ENCODE data around the gene OR52B2.

GRCh38 chr11:6196396-6196795 is 26.3 kb upstream of the OR52B2 start:
- TF ChIP-seq, protein P1, sequence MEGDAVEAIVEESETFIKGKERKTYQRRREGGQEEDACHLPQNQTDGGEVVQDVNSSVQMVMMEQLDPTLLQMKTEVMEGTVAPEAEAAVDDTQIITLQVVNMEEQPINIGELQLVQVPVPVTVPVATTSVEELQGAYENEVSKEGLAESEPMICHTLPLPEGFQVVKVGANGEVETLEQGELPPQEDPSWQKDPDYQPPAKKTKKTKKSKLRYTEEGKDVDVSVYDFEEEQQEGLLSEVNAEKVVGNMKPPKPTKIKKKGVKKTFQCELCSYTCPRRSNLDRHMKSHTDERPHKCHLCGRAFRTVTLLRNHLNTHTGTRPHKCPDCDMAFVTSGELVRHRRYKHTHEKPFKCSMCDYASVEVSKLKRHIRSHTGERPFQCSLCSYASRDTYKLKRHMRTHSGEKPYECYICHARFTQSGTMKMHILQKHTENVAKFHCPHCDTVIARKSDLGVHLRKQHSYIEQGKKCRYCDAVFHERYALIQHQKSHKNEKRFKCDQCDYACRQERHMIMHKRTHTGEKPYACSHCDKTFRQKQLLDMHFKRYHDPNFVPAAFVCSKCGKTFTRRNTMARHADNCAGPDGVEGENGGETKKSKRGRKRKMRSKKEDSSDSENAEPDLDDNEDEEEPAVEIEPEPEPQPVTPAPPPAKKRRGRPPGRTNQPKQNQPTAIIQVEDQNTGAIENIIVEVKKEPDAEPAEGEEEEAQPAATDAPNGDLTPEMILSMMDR (IDR thresholded peaks at IDR 0.05; ENCODE audit: poor library complexity) = no peak
- no peak for TF ChIP-seq EZH2 (IDR thresholded peaks at IDR 0.05; ENCODE audit: borderline replicate concordance)

Data from hepatocyte (in vitro differentiated cells).